HG03103 (cell line): ENCODE data around the gene MCL1.
"Not testable (repeated sequence)": the region's sequence is repeated elsewhere in the genome, so short reads cannot be mapped to it uniquely, and the experiment has no call there.

Source experiments
- ATAC-seq: cut with Tn5 transposase; IDR thresholded peaks from one replicate; pipeline ENCODE4 v1.9.1; 2021; ENCODE audit warnings: low read depth; ENCODE audit not compliant: unreplicated experiment

The MCL1 gene

GRCh38 chr1:150603711-150604110, 24.3 kb upstream of the MCL1 start:
- no peak for ATAC-seq

GRCh38 chr1:150602372-150602771, 23.0 kb upstream of the MCL1 start:
- ATAC-seq = not testable (repeated sequence)

GRCh38 chr1:150601540-150601939, 22.1 kb upstream of the MCL1 start:
- ATAC-seq = no peak

- ATAC-seq = not testable (repeated sequence)
These were observed 18.9 kb upstream of the MCL1 start for GRCh38 chr1:150598346-150598745.

GRCh38 chr1:150596976-150597375, 17.6 kb upstream of the MCL1 start:
- ATAC-seq = no peak

- ATAC-seq = no peak
These were observed 16.9 kb upstream of the MCL1 start for GRCh38 chr1:150596095-150596892.

GRCh38 chr1:150582371-150582770, 3.0 kb upstream of the MCL1 start:
- ATAC-seq = no peak

GRCh38 chr1:150581962-150582361, 2.6 kb upstream of the MCL1 start:
- ATAC-seq = not testable (repeated sequence)

- ATAC-seq = not testable (repeated sequence)
These were observed 2.0 kb upstream of the MCL1 start for GRCh38 chr1:150581437-150581836.

GRCh38 chr1:150580966-150581365, 1.6 kb upstream of the MCL1 start:
- not testable (repeated sequence) for ATAC-seq

- ATAC-seq = no peak
These were observed 684 bp upstream of the MCL1 start for GRCh38 chr1:150579945-150580642.

GRCh38 chr1:150578272-150579109, 919 bp downstream of the MCL1 start:
- no peak for ATAC-seq

GRCh38 chr1:150577557-150578271, 1.7 kb downstream of the MCL1 start:
- no peak for ATAC-seq

- no peak for ATAC-seq
These were observed 2.4 kb downstream of the MCL1 start for GRCh38 chr1:150576794-150577556.

GRCh38 chr1:150576367-150576711, 3.1 kb downstream of the MCL1 start:
- no peak for ATAC-seq

GRCh38 chr1:150575518-150576366, 3.7 kb downstream of the MCL1 start:
- ATAC-seq = no peak

GRCh38 chr1:150575072-150575489, 4.3 kb downstream of the MCL1 start:
- no peak for ATAC-seq

GRCh38 chr1:150574260-150575071, 4.9 kb downstream of the MCL1 start:
- ATAC-seq = no peak
